Choroid plexus epithelial cell (primary cell): ENCODE data around the gene RNASE7.

Experiments used
- DNase-seq: peaks from one replicate; pipeline ENCODE4 v3.0.0-alpha.2; 2010; ENCODE audit warnings: low read depth
- H3K4me3 ChIP-seq: 2 replicates; pipeline ENCODE4 v1.5.1; 2011; ENCODE audit warnings: low read depth, mild to moderate bottlenecking, control low read depth, low read length, moderate library complexity
- TF ChIP-seq, protein P1 (sequence below): conservative IDR thresholded peaks from 2 replicates; pipeline ENCODE4 v1.5.1; 2011; ENCODE audit warnings: low read depth, mild to moderate bottlenecking, control low read depth, inconsistent platforms, low read length, moderate library complexity

RNASE7 gene

DNA sequence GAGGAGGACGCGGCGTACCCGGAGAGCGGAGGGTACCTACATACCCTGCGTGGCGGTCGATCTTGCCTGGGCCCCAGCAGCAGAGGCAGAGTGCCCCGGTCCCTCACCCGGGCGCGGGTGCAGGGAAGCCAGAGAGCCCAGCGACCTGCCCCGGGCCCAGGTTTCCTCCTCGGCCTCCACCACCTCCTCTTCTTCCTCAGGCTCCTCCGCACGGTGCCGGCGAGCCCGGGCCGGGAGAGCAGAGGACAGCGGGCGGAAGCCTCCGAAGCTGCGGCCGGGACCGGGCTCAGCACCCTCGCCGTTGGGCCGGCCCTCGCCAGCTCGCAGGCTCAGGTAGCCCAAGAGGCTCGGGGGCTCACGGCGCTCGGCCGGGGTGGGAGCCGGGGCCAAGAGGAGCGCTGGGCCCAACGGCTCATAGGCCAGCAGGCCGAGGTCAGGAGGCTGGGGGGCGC, 49.7 kb downstream of the RNASE7 start:
- H3K4me3 ChIP-seq = no peak overlapping the region
- TF ChIP-seq, protein P1, sequence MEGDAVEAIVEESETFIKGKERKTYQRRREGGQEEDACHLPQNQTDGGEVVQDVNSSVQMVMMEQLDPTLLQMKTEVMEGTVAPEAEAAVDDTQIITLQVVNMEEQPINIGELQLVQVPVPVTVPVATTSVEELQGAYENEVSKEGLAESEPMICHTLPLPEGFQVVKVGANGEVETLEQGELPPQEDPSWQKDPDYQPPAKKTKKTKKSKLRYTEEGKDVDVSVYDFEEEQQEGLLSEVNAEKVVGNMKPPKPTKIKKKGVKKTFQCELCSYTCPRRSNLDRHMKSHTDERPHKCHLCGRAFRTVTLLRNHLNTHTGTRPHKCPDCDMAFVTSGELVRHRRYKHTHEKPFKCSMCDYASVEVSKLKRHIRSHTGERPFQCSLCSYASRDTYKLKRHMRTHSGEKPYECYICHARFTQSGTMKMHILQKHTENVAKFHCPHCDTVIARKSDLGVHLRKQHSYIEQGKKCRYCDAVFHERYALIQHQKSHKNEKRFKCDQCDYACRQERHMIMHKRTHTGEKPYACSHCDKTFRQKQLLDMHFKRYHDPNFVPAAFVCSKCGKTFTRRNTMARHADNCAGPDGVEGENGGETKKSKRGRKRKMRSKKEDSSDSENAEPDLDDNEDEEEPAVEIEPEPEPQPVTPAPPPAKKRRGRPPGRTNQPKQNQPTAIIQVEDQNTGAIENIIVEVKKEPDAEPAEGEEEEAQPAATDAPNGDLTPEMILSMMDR = no peak
- no peak for DNase-seq

DNA sequence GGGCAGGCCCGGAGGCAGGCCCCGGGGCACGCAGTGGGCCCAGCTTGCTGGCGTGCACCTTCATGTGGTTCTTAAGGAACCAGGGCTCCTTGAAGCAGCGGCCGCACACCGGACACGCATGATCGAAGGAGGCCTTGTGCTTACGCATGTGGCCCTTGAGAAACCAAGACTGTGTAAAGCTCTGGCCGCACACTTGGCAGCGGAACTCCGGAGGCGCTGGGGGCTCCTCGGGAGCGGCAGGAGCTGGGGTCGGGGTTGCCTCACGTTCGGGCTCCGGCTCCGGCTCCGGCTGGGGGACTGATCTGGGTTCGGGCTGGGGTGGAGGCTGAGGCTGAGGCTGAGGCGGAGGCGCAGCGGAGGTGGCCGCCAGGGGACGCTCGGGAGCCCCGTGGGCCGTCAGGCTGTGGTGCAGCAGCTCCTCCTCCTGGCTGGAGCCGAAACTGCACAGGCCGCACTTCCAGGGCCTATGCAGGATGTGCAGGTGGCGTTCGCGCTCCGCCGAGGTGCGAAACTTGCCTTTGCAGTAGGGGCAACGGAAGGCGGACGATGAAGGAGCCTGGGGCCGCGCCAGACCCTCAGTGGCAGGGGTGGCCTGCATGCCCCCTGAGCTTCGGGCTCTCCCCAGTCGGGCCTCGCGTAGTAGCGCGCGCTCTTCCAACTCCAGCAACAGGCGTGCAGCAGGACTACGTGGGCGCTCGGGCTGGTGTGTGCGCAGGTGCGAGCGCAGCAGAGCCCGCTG, 50.3 kb downstream of the RNASE7 start:
- DNase-seq = peak; percentile 82
- no peak overlapping the region for H3K4me3 ChIP-seq
- TF ChIP-seq, protein P1 = peak; percentile 99

DNA sequence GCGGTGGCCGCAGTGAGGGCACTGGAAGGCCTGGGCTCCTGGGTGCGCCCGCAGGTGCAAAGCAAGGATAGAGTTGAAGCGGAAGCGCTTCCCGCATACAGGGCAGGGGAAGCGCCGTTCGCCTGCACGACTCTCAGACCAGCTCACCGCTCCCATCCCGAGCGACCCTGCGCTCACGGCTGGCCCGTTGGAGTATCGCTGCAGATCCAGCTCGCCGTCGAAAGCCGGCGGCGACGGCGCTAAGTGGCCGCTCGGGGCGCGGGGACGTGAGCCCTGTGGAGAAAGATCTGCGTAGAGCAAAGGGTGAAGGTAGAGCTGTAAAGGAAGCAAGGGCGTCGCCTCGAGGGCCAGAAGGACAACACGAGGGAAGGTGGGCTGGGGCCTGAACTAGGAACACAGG, 50.9 kb downstream of the RNASE7 start:
- TF ChIP-seq, protein P1 = no peak
- DNase-seq = no peak
- no peak overlapping the region for H3K4me3 ChIP-seq
